ENCODE measurements around the gene GLIPR1L2.
A peak's percentile ranks its signal among the peaks of the same experiment; 100 is the strongest.

Gene GLIPR1L2

GRCh38 chr12:75479963-75480461 is 89.1 kb downstream of the GLIPR1L2 start:
- Histone ChIP-seq H3K9ac (ENCODE audit: low read depth, low read length) (peak overlapping the region; percentile 78), H3K4me3 (ENCODE audit: low read length) (peak overlapping the region; percentile 58), H3K4me2 (ENCODE audit: low read length) (peak overlapping the region; percentile 77), H3K9me3 (replicated peaks; ENCODE audit: low read length) (no peaks in the 10 kb centered on the region), H3K36me3 (ENCODE audit: insufficient read depth, low read length) (peaks cover 24% of the 10 kb centered on the region), H3K27me3 (ENCODE audit: control insufficient read depth, insufficient read depth, low read length) (no peaks in the 10 kb centered on the region), H3K4me1 (ENCODE audit: control insufficient read depth, insufficient read depth, low read length) (peaks cover 57% of the 10 kb centered on the region)

DNA sequence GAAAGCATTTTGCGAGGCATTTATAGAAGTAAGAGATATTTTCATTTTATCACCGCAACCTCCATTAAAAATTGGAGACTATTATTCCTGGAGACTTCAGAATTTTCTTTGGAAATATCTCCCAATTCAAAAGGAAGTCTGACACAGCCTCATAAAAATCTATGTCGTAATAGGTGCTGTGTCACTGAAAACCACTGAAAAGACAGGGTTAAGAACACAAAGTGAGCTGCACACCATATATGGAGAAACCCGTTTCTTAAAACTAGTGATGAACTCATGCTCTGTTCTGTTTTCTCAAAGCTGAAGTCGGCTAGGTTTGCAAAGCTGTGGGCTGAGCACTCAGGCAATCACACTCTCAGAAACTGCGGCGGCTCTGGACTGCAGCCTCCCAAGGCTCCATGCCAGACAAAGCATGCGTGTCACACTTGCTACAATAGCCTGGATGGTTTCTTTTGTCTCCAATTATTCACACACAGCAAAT is 89.6 kb downstream of the GLIPR1L2 start, which contains the start of gene GLIPR1:
TSS of gene GLIPR1 (plus strand) at position 287 of the 481 bp plus-strand sequence. CDS start at position 413, 126 bp downstream.
- H3K9me3 ChIP-seq (replicated peaks; ENCODE audit: low read length), result no peaks in the 10 kb centered on the region
- H3K4me2 ChIP-seq (ENCODE audit: low read length), result peak within 1 kb of the TSS; percentile 83
- H3K36me3 ChIP-seq (ENCODE audit: insufficient read depth, low read length), result peaks cover 26% of the 10 kb centered on the region
- H3K4me3 ChIP-seq (ENCODE audit: low read length), result peak within 1 kb of the TSS; percentile 72
- H3K27me3 ChIP-seq (ENCODE audit: control insufficient read depth, insufficient read depth, low read length), result no peaks in the 10 kb centered on the region
- H3K9ac ChIP-seq (ENCODE audit: low read depth, low read length), result peak within 1 kb of the TSS; percentile 87
- H3K4me1 ChIP-seq (ENCODE audit: control insufficient read depth, insufficient read depth, low read length), result peaks cover 60% of the 10 kb centered on the region

- Histone ChIP-seq H3K4me1 (ENCODE audit: control insufficient read depth, insufficient read depth, low read length) (peaks cover 60% of the 10 kb centered on the region), H3K36me3 (ENCODE audit: insufficient read depth, low read length) (peaks cover 31% of the 10 kb centered on the region), H3K4me3 (ENCODE audit: low read length) (peak overlapping the region; percentile 72), H3K9ac (ENCODE audit: low read depth, low read length) (peak overlapping the region; percentile 87), H3K27me3 (ENCODE audit: control insufficient read depth, insufficient read depth, low read length) (no peaks in the 10 kb centered on the region), H3K9me3 (replicated peaks; ENCODE audit: low read length) (no peaks in the 10 kb centered on the region), H3K4me2 (ENCODE audit: low read length) (peak overlapping the region; percentile 83)
Measured at GRCh38 chr12:75481013-75481705, 90.3 kb downstream of the GLIPR1L2 start.

DNA sequence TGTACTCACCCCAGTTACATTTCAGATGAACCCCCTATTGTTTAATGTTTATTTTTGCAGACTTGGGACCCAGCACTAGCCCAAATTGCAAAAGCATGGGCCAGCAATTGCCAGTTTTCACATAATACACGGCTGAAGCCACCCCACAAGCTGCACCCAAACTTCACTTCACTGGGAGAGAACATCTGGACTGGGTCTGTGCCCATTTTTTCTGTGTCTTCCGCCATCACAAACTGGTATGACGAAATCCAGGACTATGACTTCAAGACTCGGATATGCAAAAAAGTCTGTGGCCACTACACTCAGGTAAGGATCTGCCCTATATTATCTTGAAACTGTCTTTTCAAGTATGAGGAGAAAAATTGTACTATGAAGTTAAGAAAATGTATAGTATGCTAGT is 90.9 kb downstream of the GLIPR1L2 start:
- H3K4me3 ChIP-seq (ENCODE audit: low read length), result peak overlapping the region; percentile 72
- H3K4me1 ChIP-seq (ENCODE audit: control insufficient read depth, insufficient read depth, low read length), result peaks cover 60% of the 10 kb centered on the region
- peak overlapping the region; percentile 87 for H3K9ac ChIP-seq (ENCODE audit: low read depth, low read length)
- H3K36me3 ChIP-seq (ENCODE audit: insufficient read depth, low read length), result peaks cover 37% of the 10 kb centered on the region
- no peaks in the 10 kb centered on the region for H3K27me3 ChIP-seq (ENCODE audit: control insufficient read depth, insufficient read depth, low read length)
- H3K9me3 ChIP-seq (replicated peaks; ENCODE audit: low read length), result no peaks in the 10 kb centered on the region
- peak overlapping the region; percentile 83 for H3K4me2 ChIP-seq (ENCODE audit: low read length)
